Activated CD4-positive, CD25-positive, alpha-beta regulatory T cell treated with anti-CD3 and anti-CD28 coated beads, Interleukin-2, amount 50 U/mL, for 24 hours (primary cell): ENCODE results near the gene TAF5L.
"Not testable (repeated sequence)": the region's sequence is repeated elsewhere in the genome, so short reads cannot be mapped to it uniquely, and the experiment has no call there.

Experiments
- ATAC-seq, 2 donors: fragments of 150-1000 bp; cut with Tn5 transposase; one replicate each; pipeline ENCODE4 v1.10.0; 2021; ENCODE audit warnings: mild to moderate bottlenecking in 1 of 2, moderate library complexity in 1 of 2

TAF5L gene

DNA sequence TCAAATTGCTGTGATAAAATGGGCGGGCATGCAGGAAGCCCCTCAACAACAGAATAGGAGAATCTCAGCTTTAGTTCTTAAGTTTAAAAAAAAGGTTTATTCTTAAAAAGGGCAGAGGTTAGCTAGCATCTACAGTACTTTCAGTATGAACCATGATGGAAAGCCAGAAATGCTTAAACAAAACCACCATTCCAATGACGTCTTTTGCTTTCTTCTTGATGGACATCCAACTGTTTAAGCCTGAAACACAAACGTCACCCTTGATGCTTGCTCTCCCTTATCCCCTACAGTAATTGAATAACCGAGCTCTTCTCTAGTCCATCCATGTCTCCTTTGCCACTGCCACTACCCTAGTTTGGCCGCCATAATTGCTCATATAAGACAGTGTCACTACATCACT lies 25.7 kb downstream of the TAF5L start:
- no peak for ATAC-seq

DNA sequence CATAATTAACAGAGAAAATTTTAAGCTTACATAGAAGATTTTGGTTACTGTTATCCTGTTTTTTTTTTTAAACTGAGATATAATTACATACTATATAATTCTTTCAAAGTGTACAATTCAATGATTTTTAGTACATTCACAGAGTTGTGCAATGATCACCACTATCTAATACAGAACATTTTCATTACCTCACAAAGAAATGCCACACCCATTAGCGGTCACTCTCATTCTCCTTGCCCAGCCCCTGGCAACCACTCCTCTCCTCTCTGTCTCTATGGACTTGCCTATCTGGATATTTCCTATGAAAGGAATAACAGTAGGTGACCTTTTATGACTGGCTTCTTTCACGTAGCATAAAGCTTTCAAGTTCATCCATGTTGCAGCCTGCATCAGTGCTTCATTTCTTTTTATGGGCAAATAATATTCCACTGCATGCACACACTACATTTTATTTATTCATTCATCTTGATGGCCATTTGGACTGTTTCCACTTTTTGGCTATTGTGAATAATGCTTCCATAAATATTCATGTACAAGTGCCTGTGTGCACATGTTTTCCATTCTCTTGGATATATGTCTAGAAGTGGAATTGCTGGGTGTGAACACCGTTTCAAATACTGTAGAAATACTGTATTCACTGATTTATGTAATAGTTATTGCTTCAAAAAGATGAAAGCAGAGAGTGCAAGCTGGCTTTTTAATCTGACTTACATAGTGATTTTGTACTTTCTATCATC lies 26.5 kb downstream of the TAF5L start:
- ATAC-seq, result no peak

DNA sequence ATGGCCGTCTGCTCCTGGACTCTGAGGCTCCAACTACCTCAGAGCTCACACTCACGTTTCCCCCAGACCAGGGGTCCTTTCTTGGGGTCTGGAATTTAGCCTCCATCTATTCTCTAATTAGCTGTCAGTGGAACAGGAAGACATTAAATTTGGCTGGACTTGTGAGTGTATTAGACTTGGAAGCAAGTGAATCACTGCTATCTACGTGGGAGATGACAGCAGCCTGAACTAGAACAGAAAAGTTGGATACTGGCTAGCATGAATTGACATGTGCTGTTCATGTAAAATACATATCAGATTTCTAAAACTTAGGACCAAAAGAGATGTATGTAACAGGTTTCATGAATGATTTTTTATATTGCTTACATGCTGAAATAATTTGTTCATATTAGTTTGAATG lies 28.0 kb downstream of the TAF5L start:
- ATAC-seq, result no peak

DNA sequence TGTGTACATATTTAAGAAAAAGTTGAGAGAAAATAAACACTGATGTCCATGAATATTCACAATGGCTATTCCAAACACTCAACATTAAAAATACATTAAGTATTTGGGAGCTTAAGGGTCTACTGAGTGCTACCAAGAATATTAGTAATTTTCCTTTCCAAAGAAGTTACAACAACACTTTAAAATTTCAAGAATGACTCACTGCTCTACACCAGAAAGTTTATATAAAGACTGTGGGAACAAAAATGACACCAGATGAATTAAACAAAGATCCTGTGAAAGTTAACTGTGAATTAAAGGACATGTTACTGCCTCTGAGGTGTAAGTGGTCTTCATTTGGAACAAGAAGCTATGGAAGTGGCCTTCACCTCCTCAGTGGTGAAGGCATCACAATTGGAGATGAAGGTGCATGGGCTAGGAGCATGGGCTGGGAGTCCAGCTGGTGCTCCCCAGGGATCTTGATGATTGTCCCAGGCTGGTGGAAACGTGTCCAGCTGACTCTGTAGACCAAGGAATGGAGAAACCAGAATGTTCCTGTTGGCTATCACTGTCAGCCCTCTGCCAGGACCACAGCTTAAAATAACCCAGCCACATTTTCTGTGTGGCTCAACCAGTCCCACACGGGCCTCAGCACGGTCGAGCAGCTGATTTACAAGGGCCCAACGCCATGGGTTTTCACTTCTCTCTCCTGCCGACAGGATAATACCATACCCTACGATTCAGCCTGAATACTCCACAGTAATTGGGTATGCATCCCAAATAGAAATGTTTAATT lies 28.8 kb downstream of the TAF5L start:
- peak in 1 of 2 donors; percentile 4 for ATAC-seq

DNA sequence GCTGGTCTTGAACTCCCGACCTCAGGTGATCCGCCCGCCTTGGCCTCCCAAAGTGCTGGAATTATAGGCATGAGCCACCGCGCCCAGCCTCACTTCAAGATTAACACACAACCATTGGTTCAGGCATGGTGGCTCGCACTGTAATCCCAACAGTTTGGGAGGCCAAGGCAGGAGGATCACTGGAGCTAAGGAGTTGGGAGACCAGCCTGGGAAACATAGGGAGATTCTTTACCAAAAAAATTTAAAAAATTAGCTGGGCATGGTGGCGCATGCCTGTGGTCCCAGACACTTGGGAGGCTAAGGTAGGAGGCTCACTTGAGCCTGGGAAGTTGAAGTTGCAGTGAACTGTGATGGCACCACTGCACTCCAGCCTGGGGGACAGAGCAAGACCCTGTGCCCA lies 30.0 kb downstream of the TAF5L start:
- not testable (repeated sequence) for ATAC-seq

DNA sequence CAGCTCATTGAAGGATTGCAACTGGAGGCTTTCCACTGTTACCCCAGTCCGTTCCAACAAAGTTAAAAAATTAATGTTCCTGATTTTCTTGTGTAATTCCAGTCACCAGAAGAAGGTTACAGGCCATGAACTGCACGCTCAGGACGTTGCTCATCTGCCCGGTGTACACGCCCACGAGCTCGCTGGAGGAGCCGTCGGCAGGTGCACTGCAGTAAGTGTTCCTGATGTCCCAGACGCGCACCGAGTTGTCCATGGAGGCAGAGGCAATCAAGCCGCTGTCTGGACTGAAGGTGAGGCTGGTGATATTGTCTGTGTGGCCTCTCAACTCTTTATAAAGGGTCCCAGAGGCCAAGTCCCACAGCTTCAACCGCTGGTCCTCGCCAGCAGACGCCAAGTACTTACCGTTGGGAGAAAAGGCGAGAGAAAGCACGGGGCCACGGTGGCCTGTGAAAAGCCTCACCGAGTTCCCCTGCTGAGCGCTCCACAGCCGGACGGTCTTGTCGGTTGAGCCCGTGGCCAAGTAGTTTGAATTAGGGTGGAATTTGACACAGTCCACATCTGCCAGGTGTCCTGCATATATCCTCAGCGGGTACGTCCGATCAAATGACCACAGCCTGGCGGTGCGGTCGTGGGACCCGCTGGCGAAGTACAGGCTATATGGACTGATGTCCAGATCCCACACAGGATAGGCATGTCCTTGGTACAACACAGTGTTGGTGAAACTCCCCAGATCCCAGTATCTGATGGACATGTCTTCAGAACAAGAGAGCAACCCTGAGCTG lies 31.5 kb downstream of the TAF5L start:
- ATAC-seq, result no peak

DNA sequence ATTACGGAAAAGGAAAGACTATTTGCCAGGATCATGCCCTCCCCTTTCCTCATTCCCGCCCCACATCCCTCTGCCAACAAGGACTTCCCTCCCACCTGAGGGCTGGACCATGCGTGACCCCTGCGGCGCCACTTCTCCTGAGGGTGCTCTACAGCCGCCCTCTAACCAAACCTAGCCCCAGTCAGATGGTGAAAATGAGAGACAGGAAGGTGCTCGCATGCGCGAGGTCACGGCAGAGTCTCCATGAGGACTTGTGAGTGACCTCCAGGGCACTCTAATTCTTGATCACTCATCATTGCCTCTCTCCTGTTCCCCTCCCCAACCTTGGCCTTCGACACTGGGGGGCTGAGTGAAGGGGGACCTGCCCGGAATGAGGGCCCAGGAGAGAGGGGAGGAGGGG lies 32.1 kb downstream of the TAF5L start:
- no peak for ATAC-seq

DNA sequence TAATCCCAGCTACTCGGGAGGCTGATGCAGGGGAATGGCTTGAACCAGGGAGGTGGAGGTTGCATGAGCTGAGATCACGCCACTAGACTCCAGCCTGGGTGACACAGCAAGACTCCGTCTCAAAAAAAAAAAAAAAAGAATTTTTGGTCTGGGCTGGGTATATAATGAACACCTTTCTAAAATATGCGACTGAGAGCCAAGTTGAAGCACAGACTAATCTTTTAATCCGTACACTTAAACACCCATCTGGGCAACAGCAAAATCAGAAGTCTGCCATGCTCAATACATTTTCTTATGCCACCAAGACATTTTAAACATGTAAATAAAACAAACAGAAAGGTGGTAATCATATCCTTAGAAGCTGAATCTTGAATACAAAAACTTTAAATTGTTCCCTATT lies 35.8 kb downstream of the TAF5L start:
- no peak for ATAC-seq

DNA sequence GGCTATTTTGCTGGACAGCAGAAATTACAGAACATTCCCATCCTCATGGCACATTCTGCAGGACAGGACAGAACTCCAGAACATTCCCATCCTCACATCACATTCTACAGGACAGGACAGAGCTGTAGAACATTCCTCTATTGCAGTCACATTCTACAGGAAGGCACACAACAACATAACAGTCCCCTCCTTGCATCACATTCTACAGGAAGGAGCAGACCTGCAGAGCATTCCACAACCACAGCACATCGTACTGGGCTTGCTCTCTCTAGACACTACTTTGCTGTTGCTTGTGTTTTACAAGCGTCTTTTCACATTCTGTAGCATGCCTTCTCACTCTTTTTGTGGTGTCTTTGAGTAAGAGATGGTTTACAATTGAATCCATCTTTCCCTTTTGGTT lies 40.6 kb downstream of the TAF5L start:
- ATAC-seq, result no peak

DNA sequence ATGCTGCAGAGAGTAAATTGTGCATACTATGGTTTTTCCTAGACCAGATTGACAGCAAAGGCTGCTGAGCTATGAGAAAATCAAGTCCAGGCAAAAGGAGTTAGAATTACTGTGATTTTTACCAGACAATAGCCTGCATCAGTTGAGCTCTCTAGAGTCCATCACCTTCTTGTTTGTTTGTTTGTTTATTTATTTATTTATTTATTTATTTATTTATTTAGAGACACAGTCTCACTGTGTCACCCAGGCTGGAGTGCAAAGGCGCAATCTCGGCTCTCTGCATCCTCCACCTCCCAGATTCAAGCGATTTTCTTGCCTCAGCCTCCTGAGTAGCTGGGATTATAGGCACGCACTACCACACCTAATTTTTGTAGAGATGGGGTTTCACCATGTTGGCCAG lies 43.2 kb downstream of the TAF5L start:
- ATAC-seq, result no peak

DNA sequence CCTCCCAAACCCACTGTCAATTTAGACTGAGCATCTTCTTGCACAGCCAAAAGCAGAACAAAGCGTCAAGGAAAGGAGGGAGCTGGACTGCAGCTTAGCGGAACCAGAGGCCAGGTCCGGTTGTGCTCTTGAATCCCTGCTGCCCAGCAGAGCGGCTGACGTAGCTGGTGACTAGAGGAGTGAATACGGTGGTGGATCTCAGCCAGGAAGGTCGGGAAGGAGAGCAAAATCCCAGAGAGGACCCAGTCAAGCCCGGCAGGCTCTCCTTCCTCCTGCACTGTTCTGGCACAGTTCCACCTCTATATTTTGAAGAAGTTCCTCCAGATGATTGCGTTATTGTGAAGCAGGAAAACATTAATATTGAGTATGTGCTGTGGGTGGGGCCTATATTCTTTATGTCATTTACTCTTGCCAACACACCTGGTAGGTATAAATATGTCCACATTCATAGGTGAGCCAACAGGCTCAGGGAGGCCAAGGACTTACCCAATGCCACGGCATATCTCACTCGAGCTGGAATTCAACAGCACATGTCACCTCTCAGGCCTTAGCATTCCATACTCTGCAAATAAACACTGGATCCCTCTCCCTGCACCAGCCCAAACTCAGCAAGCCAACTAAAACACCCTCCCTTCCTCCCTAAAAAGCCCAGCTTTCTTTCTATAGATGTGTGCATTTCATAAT lies 43.8 kb downstream of the TAF5L start:
- no peak for ATAC-seq

DNA sequence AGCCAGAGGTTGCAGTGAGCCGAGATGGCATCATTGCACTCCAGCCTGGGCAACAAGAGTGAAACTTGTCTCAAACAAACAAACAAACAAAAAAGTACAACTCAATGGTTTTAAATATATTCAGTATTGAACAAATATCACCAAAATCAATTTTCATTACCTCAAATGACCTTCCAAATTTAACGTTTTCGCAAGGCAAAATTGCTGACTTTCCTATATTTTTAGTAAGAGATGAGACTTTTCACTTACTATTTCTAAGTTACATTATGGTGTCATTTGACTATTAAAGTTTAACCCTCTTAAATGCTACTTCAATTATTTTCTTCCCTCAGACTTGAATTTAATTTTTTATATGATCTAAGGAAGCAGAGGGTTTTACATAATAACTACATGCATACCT lies 44.4 kb downstream of the TAF5L start:
- ATAC-seq, result no peak

DNA sequence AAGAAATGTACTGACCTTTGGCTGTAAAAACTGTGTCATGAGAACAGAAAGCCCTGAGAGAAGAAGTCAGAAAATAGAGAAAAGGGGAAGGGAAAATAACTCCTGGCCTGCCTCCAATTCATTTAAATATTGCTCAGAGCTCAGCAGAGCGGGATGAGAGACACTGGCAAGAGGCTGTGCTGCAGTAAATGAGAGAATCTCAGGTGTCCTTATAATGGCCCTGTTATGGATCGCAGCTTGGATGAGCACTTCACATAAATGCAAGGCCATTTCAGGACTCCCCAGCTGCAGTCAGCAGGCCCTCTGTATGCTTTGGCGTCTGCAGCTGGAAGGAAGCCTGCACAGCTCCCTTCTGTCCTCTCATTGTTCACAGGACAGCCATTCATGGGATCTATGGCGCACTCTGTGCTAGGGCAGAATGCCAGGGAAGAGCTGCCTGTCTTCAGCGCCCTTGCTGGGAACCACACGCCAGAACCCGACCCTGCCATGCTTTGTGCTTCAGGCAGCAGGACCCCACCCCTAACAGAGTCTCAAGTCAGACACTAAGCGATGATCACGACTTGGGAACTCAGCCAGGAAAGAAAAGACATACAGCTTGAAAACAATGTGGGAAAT lies 46.8 kb downstream of the TAF5L start:
- ATAC-seq, result no peak

DNA sequence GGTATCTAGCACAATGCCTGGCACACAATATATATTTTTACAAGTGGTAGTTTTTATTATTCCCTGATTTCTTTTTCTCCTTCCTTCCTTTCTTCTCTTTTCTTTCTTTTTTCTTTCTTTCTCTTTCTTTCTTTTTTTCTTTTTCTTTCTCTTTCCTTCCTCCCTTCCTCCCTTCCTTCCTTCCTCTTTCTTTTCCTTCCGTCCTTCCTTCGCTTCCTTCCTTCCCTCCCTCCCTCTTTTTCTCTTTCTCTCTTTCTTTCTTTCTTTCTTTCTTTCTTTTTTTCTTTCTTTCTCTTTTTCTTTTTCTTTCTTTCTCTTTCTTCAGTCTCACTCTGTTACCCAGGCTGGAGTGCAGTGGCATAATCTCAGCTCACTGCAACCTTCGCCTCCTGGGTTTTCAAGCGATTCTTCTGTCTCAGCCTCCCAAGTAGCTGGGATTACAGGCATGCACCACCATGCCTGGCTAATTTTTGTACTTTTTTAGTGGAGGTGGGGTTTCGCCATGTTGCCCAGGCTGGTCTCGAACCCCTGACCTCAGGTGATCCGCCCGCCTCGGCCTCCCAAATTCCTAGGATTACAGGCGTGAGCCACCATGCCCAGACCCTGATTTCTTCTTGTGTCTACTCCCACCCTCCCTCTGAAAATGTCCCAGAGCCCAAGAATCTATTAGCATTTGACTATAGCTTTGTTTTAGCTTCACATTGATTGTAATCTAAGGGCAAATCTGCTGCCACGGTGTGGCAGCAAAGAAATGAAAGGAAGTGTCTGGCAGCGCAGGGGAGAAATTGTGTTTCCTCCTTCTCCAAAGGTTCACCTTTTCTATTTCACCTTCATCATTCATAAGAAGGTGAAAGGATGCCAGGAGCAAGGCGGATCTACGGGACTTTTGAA lies 47.5 kb downstream of the TAF5L start:
- ATAC-seq, result no peak

DNA sequence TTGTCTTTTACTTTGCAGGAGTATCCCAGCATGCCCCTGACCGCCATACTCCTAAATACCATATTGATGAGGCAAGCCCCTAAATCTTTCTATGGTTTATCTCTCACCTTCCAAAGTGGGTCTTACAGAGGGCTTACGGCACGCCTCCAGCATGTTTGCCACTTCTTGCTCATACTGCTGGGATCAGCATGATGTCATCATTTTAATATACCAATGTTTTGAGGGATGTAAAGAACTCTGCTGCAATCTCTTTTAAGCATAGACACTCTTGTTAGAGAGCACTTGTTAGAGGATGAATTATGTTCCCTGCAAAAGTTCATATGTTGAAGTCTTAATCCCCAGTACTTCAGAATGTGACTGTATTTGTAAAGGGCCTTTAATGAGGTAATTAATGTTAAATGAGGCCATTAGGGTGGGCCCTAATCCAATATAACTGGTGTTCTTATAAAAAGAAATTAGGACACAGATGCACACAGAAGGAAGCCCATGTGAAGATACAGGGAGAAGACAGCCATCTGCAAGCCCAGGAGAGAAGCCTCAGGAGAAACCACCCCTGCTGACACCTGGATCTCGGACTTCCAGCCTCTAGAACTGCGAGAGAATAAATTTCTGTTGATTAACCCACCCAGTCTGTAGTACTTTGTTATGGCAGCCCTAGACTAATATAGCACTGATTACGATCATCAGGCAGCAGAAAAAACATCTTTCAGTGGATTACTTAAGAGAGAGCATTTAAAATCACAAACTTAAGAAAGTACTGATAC lies 51.1 kb downstream of the TAF5L start:
- ATAC-seq, result no peak

DNA sequence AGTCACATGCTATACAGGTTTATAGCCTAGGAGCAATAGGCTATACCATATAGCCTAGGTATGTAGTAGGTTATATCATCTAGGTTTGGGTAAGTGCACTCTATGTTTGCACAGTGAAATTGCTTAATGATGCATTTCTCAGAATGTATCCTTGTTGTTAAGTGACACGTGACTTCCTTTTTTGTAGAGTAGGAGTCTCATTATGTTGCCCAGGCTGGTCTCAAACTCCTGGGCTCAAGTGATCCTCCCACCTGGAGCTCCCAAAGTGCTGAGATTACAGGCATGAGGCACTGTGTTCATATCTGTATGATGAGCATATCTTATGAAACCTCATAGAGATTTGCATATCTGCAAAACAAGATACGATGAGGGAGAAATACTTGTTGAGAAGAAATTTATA lies 53.6 kb downstream of the TAF5L start:
- no peak for ATAC-seq

DNA sequence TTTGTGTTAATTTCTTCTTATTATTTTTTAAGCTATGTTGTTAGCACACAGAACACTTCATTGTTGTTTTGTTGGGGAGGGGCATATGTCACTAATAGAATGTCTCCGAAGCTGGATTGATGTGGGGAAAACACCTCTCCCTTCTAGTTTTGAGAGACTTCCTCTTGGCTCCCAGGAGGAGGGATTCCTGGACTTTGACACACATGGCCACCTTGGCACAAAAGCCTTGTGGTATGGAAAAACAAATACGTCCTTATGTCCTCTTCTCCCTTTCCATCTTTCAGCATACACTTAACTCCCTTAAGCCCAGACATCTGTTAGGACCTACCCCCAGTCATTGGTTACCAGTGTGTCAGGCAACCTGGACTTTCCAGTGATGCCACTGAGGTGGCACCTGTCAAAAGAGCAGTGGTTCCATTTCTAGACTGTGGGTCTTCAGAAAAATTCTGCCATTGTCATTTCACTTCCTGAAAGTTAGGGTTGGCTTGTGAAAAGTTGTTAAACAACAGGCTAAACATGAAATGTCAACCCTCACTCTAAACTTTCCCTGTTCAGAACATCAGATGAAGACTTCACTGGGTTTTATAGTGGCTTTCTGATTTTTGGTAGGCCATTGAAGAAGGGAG lies 54.9 kb downstream of the TAF5L start:
- ATAC-seq, result no peak

DNA sequence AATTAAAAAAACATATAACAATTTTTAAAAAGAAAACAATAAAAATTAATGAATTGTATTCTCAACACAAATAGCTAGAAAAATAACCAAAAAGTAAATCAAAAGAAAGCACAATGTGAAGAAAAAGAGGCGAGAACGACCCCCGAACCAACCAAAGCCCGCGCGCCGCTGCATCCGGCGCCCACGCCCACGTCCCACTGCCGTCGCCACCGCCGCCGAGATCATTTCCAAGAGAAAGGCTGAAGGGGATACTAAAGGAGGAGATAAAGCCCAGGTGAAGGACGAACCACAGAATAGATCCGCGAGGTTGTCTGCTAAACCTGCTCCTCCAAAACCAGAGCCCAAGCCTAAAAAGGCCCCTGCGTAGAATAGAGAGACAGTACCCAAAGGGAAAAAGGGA lies 55.6 kb downstream of the TAF5L start:
- no peak for ATAC-seq

DNA sequence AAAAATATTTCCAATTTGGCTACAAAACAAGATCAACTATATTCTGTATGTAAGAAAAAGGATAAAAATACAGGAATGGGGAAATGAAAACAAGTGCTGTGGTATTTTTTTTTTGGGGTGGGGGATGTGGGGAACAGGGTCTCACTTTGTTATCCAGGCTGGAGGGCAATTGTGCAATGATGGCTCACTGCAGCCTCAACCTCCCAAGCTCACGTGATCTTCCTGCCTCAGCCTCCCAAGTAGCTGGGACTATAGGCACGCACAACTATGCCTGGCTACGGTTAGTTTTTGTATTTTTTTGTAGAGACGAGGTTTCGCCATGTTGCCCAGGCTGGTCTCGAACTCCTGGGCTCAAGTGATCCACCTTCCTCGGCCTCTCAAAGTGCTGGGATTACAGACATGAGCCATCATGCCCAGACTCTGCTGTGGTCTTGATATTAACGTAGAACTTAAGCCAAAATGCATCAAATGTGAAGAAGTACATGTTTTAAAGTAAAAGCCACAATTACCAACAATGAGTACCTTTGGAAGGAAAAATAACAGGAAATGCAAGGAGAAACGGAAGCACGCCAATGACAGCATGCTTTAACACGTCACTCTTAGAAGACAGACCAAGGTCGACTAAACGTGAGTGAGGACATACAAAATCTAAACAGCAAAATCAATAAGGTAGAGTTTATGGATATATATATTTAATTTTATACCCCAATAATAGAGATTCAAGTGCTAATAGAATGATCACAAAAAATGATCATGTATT lies 58.6 kb downstream of the TAF5L start:
- no peak for ATAC-seq

DNA sequence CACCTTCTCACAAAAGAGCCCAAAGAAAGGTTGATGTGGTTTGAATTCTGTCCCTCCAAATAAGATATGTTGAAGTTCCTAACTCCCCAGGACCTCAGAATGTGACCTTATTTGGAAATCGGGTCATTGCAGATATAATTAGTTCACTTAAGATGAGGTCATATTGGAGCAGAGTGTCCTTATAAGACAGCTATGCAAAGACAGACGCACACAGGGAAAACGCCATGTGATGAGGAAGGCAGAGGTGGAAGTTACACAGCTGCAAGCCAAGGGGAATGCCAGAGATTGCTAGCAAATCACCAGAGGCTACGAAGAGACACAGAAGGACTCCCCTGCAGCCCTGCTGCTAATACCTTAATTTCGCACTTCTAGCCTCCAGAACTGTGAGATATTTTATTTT lies 62.2 kb downstream of the TAF5L start:
- no peak for ATAC-seq
